K562 (cell line): ENCODE measurements around the gene IL1F10. TPM values are rescaled to one million over a fixed set of nuclear protein-coding genes. Genes with fewer than 3 reads are reported as not detected.

Experiments used
- HNRNPL ChIP-seq: fragments of 200-400 bp; formaldehyde crosslinking; IDR thresholded peaks from 2 replicates; pipeline ENCODE4 v1.6.1; 2017; ENCODE audit warnings: low read depth, mild to moderate bottlenecking, low read length
- JUND ChIP-seq, 2 experiments: IDR thresholded peaks; 2 replicates in 1 of 2; 3 replicates in 1 of 2; pipeline ENCODE4 v1.6.1; 2011; ENCODE audit warnings: borderline replicate concordance in 2 of 2, low read depth in 2 of 2, low read length in 2 of 2, improper control_type of control experiment in 1 of 2, missing biosample characterization in 1 of 2, missing genetic modification characterization in 1 of 2, missing genetic modification reagents in 1 of 2
- KHSRP ChIP-seq: fragments of 450-650 bp; IDR thresholded peaks from 2 replicates; pipeline ENCODE4 v1.6.1; 2017
- VEZF1 ChIP-seq: fragments of 200-800 bp; sonication (Bioruptor generic); IDR thresholded peaks from 2 replicates; pipeline ENCODE4 v1.6.1; 2017; ENCODE audit warnings: missing genetic modification characterization, missing compliant biosample characterization
- ZNF398 ChIP-seq: fragments of 250-450 bp; sonication (Bioruptor Pico); IDR thresholded peaks from 2 replicates; pipeline ENCODE4 v1.8.0; 2021; ENCODE audit warnings: moderate library complexity, mild to moderate bottlenecking, inconsistent platforms
- ZNF512 ChIP-seq: IDR thresholded peaks from 2 replicates; pipeline ENCODE4 v1.6.1; 2016; ENCODE audit warnings: missing genetic modification characterization, missing compliant biosample characterization
- ZNF551 ChIP-seq: fragments of 250-450 bp; sonication (Bioruptor Pico); IDR thresholded peaks from 2 replicates; pipeline ENCODE4 v1.5.0; 2021; ENCODE audit warnings: mild to moderate bottlenecking, moderate library complexity
- polyA plus RNA-seq, 8 experiments: library from polyadenylated mRNA; depleted of rRNA in 4 of 8; stranded (reverse) in 5 of 8; unstranded in 3 of 8; fragments of >200 nt; fragmentation: Nextera tagmentation in 2 of 8; fragmentation: Illumina TruSeq in 1 of 8; extraction: Ambion mirVana in 2 of 8; extraction: Trizol in 1 of 8; gene quantifications; 2 replicates each; pipeline versions ENCODE4 v1.2.1 to v1.2.3, GENCODE V29; 2011 to 2014; ENCODE audit warnings: inconsistent platforms in 1 of 8, missing spikeins in 1 of 8
- total RNA-seq, 7 experiments: library from RNA; depleted of rRNA in 6 of 7; stranded (reverse); fragments of >200 nt in 6 of 7; fragmentation: Illumina TruSeq in 2 of 7; extraction: Trizol in 2 of 7; gene quantifications; 2 replicates each; pipeline versions ENCODE4 v1.2.1 to v1.2.3, GENCODE V29; 2011 to 2021; ENCODE audit warnings: low replicate concordance in 1 of 7

Gene IL1F10
- total and polyA plus RNA-seq, 9 of the 15 experiments (the other 6 are each of a cell fraction or from before 2014, with no cell fraction given): not detected

GRCh38 chr2:113032737-113033136 lies 35.0 kb upstream of the IL1F10 start (continued):
- no peak for TF ChIP-seq ZNF398 (CRISPR knock-in tag)
- TF ChIP-seq JUND (IDR thresholded peaks at IDR 0.05; ENCODE audit: borderline replicate concordance, low read depth, low read length): no peak
- 0 out of 3 replicates have a peak, but pooled peaks have one; percentile 18 for TF ChIP-seq JUND (tag; IDR thresholded peaks at IDR 0.05; ENCODE audit: borderline replicate concordance, low read depth, low read length)
- TF ChIP-seq VEZF1 (CRISPR knock-in tag): no peak
- no peak for TF ChIP-seq HNRNPL
- no peak for TF ChIP-seq ZNF551 (CRISPR knock-in tag)
- TF ChIP-seq KHSRP: no peak
- no peak for TF ChIP-seq ZNF512
